Kidney capillary endothelial cell (primary cell): ENCODE measurements around the gene PCDH9.

Source experiments
- DNase-seq: peaks from one replicate; pipeline ENCODE4 v3.0.0-alpha.2; 2018; ENCODE audit warnings: low spot score

PCDH9 gene

GRCh38 chr13:66840621-66841020, 389.5 kb downstream of the PCDH9 start:
- no peak for DNase-seq

DNA sequence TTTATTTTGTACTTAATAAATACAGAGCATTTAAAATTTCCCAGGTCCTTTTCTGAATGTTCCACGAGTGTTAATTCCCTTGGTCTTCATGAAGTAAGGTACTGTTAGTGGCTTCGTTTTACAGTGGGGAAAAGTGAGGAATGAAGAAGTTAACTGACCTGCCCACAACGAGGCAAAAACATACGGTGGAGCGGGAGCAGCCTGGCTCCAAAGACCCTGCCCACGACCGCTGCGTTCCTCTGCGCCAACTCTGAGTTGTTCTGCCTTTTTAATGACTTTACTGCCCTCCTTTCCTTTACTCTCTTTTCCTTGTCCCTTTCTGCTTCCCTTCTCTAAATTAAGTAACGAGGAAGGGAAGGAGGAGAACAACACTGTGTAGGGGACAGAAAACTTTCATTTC, 392.9 kb downstream of the PCDH9 start:
- DNase-seq = no peak

GRCh38 chr13:66835040-66835628, 395.0 kb downstream of the PCDH9 start:
- DNase-seq = peak; percentile 25

DNA sequence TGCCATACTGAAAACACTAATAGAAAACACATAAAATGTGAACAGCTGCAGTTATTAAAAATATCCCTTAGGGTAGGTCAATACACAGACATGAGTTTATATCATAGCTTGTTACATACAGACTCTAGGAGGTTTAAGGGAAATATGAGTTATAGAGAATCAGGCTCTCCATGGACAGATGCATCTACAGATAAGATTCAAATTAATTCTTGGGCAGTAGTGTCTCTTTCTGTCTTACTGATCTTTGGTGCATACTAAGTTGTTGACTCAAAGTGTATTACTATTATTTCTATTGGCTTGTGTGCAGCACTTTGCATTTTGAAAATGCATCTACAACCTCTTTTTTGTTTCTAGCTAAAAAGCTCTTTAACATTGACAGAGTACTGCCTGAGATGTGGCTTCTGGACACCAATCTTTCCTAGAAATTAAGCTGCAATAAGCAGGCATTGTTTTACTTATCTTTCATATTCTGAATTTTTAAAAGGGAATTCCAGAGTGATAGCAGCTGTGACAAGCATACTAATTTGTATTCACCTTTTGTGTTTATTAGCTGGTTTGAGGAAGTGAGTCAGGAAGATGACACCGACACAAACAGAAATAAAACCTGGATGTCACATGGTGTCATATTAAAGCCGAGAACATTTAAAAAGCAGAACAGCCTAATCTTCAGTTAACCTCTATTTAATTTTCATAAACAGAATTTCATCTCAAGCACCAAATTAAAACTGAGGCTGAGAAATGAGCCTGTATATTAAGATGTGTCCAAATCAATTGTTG, 399.0 kb downstream of the PCDH9 start:
- DNase-seq = peak; percentile 12

GRCh38 chr13:66829803-66830202, 400.3 kb downstream of the PCDH9 start:
- no peak for DNase-seq

- no peak for DNase-seq
These were observed 403.7 kb downstream of the PCDH9 start for GRCh38 chr13:66826398-66826797.

- no peak for DNase-seq
These were observed 408.6 kb downstream of the PCDH9 start for GRCh38 chr13:66821551-66821950.

GRCh38 chr13:66811455-66811854, 418.7 kb downstream of the PCDH9 start:
- no peak for DNase-seq

GRCh38 chr13:66809485-66809884, 420.7 kb downstream of the PCDH9 start:
- DNase-seq = no peak

DNA sequence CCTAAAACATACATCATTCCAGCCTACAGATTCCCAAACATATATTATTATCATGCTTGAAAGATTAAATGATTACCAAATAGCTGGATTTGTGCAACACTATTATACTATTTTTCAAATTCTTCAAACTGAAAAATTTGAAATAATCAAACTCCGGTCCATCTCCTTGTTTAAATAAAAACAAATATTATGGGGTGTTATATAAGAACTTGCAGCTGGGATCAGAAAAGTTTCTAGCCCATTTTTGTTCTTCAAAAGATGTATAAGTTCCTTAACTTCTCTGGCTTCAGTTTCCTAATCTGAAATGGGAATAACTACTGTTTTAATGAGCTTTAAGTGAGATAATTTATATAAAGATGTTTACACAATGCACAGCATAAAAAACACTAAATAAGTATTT, 422.9 kb downstream of the PCDH9 start:
- DNase-seq = no peak

DNA sequence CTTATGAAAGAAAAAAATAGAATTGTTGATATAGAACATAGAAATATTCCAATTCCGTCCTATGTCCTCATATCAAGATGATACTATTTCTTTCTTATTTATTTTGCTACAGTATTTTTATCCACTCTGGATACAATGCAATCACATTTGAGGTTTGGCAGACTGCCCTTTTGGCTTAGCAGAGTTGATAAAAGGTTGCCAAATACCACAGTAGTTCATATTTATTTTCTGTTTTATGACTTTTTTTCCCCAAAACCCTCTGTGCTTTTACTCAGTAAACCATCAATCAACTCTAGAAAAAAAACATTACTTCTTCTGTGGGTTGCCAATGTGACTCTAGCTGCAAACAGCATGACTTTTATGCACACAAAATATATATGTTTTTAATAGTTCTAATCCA, 424.5 kb downstream of the PCDH9 start:
- DNase-seq = no peak

DNA sequence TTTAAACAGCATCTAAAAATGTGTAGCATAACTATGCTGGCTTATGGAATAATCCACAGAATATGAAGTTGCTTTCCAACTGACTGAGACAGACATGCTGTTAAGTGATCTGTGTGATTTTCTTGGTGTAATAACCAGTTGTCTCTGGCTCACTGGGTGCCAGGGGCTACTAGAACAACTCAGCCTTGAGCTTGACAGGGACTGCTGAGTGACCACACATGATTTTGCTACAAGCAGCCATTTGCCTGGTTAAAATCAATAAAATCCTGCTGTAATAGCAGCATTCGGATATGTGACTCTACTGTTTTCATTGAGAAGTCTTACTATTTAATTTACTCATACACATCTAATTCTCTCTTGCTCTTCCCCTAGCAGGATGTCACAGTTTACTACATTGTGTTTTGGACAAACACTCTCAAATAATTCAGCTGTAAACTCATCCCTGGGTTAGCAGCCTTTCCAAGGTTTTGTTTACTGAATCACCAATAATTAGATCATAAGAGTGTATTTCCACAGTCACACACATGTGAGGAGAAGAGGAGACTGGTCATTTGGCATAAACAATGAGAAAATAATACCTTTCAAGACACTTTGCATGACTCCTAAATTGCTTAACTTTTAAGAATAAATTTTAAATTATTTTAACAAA, 426.2 kb downstream of the PCDH9 start:
- DNase-seq = no peak

- no peak for DNase-seq
These were observed 426.9 kb downstream of the PCDH9 start for GRCh38 chr13:66803013-66803807.

GRCh38 chr13:66795636-66796035, 434.5 kb downstream of the PCDH9 start:
- DNase-seq = no peak

DNA sequence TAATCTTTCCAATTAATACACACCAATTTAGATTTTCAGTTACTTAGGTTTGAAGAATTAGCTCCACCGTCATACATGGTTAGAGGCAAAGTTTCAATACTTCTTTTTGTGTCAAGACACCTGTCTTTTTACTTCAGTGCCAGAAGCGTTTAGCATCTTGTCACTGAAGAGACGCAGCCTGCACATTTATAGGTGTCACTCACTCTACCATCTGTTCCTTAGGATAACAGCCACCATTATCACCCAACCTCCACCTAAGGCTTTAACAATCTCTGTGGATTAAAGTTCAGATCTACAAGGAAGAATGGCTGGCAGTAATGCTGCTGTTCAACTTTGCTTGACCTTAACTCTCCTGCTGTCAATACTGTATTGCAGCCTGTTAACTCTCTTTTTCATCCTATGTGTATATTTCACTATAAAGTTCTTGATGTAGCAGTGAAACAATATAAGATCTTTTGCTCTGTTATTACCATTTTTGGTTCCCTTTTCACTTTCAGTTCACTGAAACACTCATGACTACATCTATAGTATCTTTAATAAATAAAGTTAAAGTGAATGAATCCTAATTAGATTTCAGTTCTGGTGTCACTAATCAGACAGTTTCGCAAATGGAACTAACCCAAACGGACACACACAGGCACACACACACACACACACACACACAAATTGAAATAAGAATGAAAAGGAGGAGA, 435.6 kb downstream of the PCDH9 start:
- no peak for DNase-seq

DNA sequence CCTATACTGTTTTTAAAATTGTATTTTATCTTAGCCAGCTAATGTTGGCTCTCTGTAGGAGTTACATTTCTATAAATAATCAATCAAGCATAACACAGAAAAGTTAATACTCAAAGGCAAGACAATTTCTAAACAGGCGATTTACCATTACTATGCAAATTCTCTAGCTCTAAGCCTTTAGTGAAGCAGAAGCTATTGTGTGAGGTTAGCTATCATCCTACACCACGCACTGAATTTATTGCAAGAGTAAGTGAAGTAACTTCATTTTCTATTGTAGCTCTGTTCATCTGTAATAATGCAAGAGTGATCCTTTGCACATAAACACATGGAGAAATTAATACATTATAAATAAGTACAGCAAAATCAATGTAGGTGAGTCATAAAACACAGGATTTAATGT, 439.3 kb downstream of the PCDH9 start:
- DNase-seq = no peak

DNA sequence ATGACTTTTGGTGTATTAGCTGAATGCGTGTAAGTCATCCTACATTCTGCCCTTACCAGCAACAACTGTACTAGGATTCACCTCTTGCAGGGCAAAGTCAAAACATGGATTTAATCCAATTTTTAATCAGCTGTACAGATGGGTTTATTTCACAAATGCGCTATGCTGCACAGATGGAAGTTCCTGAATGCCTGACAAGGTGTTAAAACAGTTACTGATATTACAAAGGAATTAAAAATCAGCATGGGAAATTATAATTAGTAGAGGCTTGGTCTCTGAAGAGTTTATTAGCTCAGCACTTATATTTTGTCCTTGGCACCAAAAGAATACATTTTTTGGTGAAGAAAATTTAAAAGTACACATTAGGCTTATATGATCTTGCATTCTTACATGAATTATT, 448.9 kb downstream of the PCDH9 start:
- DNase-seq = no peak

DNA sequence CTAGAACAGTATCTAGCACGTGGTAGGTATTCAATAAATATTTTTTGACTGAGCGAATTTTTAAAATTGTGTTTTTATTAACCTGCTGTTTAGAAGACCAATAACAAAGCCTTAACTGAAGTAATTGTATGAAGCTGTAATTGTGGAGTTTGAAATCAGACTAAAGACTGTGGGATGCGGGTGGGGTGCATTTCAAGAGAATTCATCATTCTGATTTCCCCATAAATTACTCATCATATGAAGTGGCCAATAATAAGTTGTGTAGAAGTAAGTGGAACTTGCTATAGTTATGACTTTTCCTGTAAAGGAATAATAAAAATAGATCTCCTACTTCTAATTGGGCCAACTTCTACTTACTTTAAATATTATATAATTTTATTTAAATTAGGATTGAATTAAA, 449.3 kb downstream of the PCDH9 start:
- DNase-seq = no peak

GRCh38 chr13:66778461-66778860, 451.7 kb downstream of the PCDH9 start:
- DNase-seq = no peak

DNA sequence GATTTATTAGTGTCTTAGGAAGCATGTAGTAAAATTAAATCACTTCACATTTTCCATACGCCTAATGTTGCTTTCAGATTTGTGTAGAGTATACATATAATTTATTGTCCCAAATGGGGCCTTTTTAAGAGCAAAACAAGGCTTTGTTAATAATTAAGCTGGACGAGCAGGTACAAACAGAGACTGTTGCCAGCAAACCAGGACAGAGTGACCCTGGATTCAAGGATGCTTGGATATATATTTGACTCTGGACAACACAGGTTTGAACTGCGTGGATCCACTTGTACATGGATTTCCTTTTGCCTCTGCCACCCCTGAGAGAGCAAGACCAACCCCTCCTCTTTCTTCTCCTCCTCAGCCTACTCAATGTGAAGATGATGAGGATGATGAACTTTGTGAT, 454.9 kb downstream of the PCDH9 start:
- no peak for DNase-seq

- DNase-seq = no peak
These were observed 456.1 kb downstream of the PCDH9 start for GRCh38 chr13:66774046-66774445.

GRCh38 chr13:66765559-66765958, 464.6 kb downstream of the PCDH9 start:
- DNase-seq = no peak
